GM12892 (cell line): Measurements from ENCODE around the gene NHLRC2.

Experiments
- POLR2A ChIP-seq: IDR thresholded peaks from 2 replicates; pipeline ENCODE4 v1.6.1; 2011; ENCODE audit warnings: low read depth, low read length, control low read depth
- POLR2AphosphoS5 ChIP-seq: IDR thresholded peaks from 2 replicates; pipeline ENCODE4 v1.6.1; 2011; ENCODE audit warnings: low read depth, low read length, control low read depth

- TF ChIP-seq POLR2A (no peak), POLR2AphosphoS5 (no peak)
Measured at GRCh38 chr10:113959383-113959760, 104.9 kb downstream of the NHLRC2 start.
